Left lobe of liver (tissue), 2 donors: Measurements from ENCODE around the gene C2orf68. TPM values are rescaled to one million over a fixed set of nuclear protein-coding genes. Genes with fewer than 3 reads are reported as not detected.
A peak's percentile ranks its signal among the peaks of the same experiment; 100 is the strongest.
"Not testable (repeated sequence)": the region's sequence is repeated elsewhere in the genome, so short reads cannot be mapped to it uniquely, and the experiment has no call there.

Experiments
- ATAC-seq: fragments of 200-7000 bp; cut with Tn5 transposase; one replicate; pipeline ENCODE4 v1.9.1; 2020; ENCODE audit warnings: mild to moderate bottlenecking, moderate library complexity
- DNase-seq: peaks from one replicate; pipeline ENCODE4 v3.0.0-alpha.2; 2020; ENCODE audit warnings: low spot score
- total RNA-seq: library from RNA; stranded (reverse); gene quantifications from one replicate; pipeline ENCODE4 v1.2.1, GENCODE V29; 2021
- donor health status: DM: no; HTN: no; CAD: no; lungs with moderate emphysema.
- donor health status: DM: no; HTN: yes; CAD: no.

C2orf68 gene
- total RNA-seq, 1 donor from 2014 or later, result 15.9 TPM

GRCh38 chr2:85600951-85601770 is 10.7 kb downstream of the C2orf68 start:
- no peak for ATAC-seq
- no peak for DNase-seq

- ATAC-seq (no peak), DNase-seq (no peak)
Observed at GRCh38 chr2:85600235-85600575, 11.7 kb downstream of the C2orf68 start.

GRCh38 chr2:85599468-85600234 is 12.2 kb downstream of the C2orf68 start:
- DNase-seq, result no peak
- ATAC-seq, result no peak

- ATAC-seq (no peak), DNase-seq (no peak)
Observed at GRCh38 chr2:85598594-85599340, 13.1 kb downstream of the C2orf68 start.

- no peak for DNase-seq
- ATAC-seq, result no peak
Observed at GRCh38 chr2:85597241-85597640, 14.6 kb downstream of the C2orf68 start.

- no peak for ATAC-seq
- no peak for DNase-seq
Observed at GRCh38 chr2:85596486-85597143, 15.3 kb downstream of the C2orf68 start.

GRCh38 chr2:85596026-85596333 is 15.9 kb downstream of the C2orf68 start:
- DNase-seq, result no peak

GRCh38 chr2:85595301-85596025 is 16.4 kb downstream of the C2orf68 start, which contains the start of gene RNF181:
RNF181 (plus strand) TSS chr2:85595745; CDS start chr2:85595764, 19 bp downstream.
- ATAC-seq, result peak; percentile 92

More at GRCh38 chr2:85596026-85596333, 15.9 kb downstream of the C2orf68 start:
- ATAC-seq, result peak; percentile 0

GRCh38 chr2:85594715-85595300 is 17.1 kb downstream of the C2orf68 start:
- DNase-seq (no peak), ATAC-seq (peak; percentile 8)

More at GRCh38 chr2:85595301-85596025, 16.4 kb downstream of the C2orf68 start, which contains the start of gene RNF181:
- peak; percentile 97 for DNase-seq

GRCh38 chr2:85593023-85593422 is 18.8 kb downstream of the C2orf68 start:
- DNase-seq, result no peak
- ATAC-seq, result no peak

GRCh38 chr2:85592299-85592698 is 19.6 kb downstream of the C2orf68 start:
- ATAC-seq, DNase-seq: not testable (repeated sequence)

GRCh38 chr2:85591563-85591962 is 20.3 kb downstream of the C2orf68 start:
- ATAC-seq (no peak), DNase-seq (no peak)

GRCh38 chr2:85590950-85591349 is 20.9 kb downstream of the C2orf68 start:
- no peak for ATAC-seq
- no peak for DNase-seq

GRCh38 chr2:85589982-85590791 is 21.7 kb downstream of the C2orf68 start:
- DNase-seq, result no peak

GRCh38 chr2:85589181-85589580 is 22.7 kb downstream of the C2orf68 start:
- DNase-seq (no peak), ATAC-seq (no peak)

More at GRCh38 chr2:85589982-85590791, 21.7 kb downstream of the C2orf68 start:
- peak; percentile 46 for ATAC-seq

- ATAC-seq (no peak), DNase-seq (no peak)
Observed at GRCh38 chr2:85588645-85589044, 23.2 kb downstream of the C2orf68 start.

- DNase-seq (no peak), ATAC-seq (no peak)
Observed at GRCh38 chr2:85588236-85588635, 23.6 kb downstream of the C2orf68 start.

GRCh38 chr2:85585781-85586105 is 26.1 kb downstream of the C2orf68 start:
- ATAC-seq (no peak), DNase-seq (no peak)
